Gastroesophageal sphincter (tissue), 3 donors: Measurements from ENCODE around the gene TMEM207.

Experiments used
- CTCF ChIP-seq, 4 experiments: fragments of 200-600 bp in 2 of 4; fragments of 450-650 bp in 2 of 4; sonication (generic) in 1 of 4; IDR thresholded peaks; one replicate each; pipeline ENCODE4 v1.5.1; 2017 to 2019; ENCODE audit warnings: antibody characterized with exemption in 4 of 4, mild to moderate bottlenecking in 2 of 4, moderate library complexity in 2 of 4
- POLR2A ChIP-seq, 2 donors: fragments of 450-650 bp; IDR thresholded peaks; one replicate each; pipeline ENCODE4 v1.6.1; 2017; ENCODE audit warnings: antibody characterized with exemption in 2 of 2, mild to moderate bottlenecking in 2 of 2, moderate library complexity in 1 of 2

DNA sequence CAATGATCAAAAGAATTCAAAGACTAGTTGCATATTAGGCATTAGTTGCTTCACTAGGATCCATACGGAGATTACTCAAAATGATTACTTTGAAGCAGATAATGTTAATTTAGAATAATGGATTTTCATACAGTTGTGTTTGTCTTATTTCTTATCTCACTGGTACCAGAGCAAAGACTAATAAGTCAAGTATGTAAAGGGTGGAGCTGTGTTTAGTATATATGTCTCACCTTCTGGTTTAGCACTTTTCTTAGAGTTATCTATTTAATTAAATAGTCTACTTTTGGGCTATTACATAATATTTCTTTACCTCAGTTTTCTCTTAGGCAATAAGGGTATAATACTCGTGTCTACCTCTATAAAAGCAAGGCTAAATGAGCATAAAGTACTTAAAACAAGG is 18.8 kb downstream of the TMEM207 start:
- no peak for TF ChIP-seq CTCF (IDR thresholded peaks at IDR 0.05)
- TF ChIP-seq POLR2A (IDR thresholded peaks at IDR 0.05), result no peak
